Measurements from ENCODE around the gene PRKCE. TPM values are rescaled to one million over a fixed set of nuclear protein-coding genes. Genes with fewer than 3 reads are reported as not detected.
A peak's percentile ranks its signal among the peaks of the same experiment; 100 is the strongest.

Gene PRKCE
- total RNA-seq, 1 experiment from 2014 or later: 1.3 TPM

DNA sequence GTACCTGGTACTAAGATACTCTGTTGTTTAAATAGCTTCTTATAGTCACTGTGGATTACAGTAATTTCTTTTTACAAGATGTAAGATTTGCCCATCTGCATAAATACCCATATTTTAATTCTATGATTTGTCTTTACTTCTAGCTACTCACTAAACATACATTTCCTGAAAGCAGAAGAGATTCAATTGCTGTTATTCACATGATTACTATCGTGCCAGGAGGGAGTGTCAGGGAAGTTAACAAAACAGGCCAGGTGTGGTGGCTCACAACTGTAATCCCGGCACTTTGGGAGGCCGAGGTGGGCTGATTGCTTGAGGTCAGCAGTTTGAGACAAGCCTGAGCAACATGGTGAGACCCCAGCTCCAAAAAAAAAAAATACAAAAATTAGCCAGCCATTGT is 33.8 kb downstream of the PRKCE start:
- TF ChIP-seq, protein P1, sequence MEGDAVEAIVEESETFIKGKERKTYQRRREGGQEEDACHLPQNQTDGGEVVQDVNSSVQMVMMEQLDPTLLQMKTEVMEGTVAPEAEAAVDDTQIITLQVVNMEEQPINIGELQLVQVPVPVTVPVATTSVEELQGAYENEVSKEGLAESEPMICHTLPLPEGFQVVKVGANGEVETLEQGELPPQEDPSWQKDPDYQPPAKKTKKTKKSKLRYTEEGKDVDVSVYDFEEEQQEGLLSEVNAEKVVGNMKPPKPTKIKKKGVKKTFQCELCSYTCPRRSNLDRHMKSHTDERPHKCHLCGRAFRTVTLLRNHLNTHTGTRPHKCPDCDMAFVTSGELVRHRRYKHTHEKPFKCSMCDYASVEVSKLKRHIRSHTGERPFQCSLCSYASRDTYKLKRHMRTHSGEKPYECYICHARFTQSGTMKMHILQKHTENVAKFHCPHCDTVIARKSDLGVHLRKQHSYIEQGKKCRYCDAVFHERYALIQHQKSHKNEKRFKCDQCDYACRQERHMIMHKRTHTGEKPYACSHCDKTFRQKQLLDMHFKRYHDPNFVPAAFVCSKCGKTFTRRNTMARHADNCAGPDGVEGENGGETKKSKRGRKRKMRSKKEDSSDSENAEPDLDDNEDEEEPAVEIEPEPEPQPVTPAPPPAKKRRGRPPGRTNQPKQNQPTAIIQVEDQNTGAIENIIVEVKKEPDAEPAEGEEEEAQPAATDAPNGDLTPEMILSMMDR (conservative IDR thresholded peaks at IDR 0.05): no peak
- Histone ChIP-seq H3K27ac (ENCODE audit: insufficient read length, low read depth, low read length) (no peak overlapping the region), H2BK5ac (ENCODE audit: insufficient read length, low read length) (no peak overlapping the region), H3K4me2 (ENCODE audit: insufficient read depth, insufficient read length, low read length) (no peak overlapping the region), H3K23ac (ENCODE audit: insufficient read length, low read depth, low read length) (no peak overlapping the region), H2AK5ac (ENCODE audit: insufficient read length, low read length) (no peak overlapping the region), H3K9ac (ENCODE audit: extremely low read depth, insufficient read length, low read length) (no peak overlapping the region), H2BK12ac (ENCODE audit: insufficient read length, low read depth, low read length) (no peak overlapping the region), H4K91ac (ENCODE audit: insufficient read length, low read depth, low read length) (no peak overlapping the region), H4K5ac (ENCODE audit: insufficient read length, low read depth, low read length) (no peak overlapping the region), H3K18ac (ENCODE audit: insufficient read length, low read depth, low read length) (no peak overlapping the region), H2AFZ (ENCODE audit: low read length) (no peak overlapping the region), H3K23me2 (ENCODE audit: insufficient read length, low read depth, low read length, poor library complexity, severe bottlenecking) (no peaks in the 10 kb centered on the region), H3K79me1 (ENCODE audit: insufficient read depth, low read depth, low read length, poor library complexity, severe bottlenecking) (no peaks in the 10 kb centered on the region), H3K79me2 (ENCODE audit: insufficient read depth, low read length) (no peaks in the 10 kb centered on the region), H3K4me1 (ENCODE audit: insufficient read depth, low read length) (no peaks in the 10 kb centered on the region), H3T11ph (ENCODE audit: low read length) (peak overlapping the region; percentile 6), H3K4ac (ENCODE audit: low read depth, low read length) (no peak overlapping the region), H2BK15ac (ENCODE audit: low read depth, low read length) (no peak overlapping the region), H2BK120ac (ENCODE audit: low read depth, low read length, poor library complexity, severe bottlenecking) (no peak overlapping the region), H3K9me3 (ENCODE audit: control insufficient read depth, low read depth, low read length) (no peaks in the 10 kb centered on the region), H4K8ac (replicated peaks; ENCODE audit: insufficient read length, low read depth, low read length) (no peak overlapping the region), H3K27me3 (ENCODE audit: insufficient read depth, low read length) (no peaks in the 10 kb centered on the region), H4K20me1 (ENCODE audit: control insufficient read depth, insufficient read depth, insufficient read length) (no peaks in the 10 kb centered on the region), H2BK20ac (ENCODE audit: low read depth, low read length, poor library complexity, severe bottlenecking) (no peak overlapping the region), H3K14ac (ENCODE audit: insufficient read depth, low read length) (no peak overlapping the region), H3K56ac (ENCODE audit: insufficient read length, low read depth, low read length) (no peak overlapping the region)
- no peaks in the 10 kb centered on the region for H3K4me1 Mint-ChIP-seq
- H3K27me3 Mint-ChIP-seq (ENCODE audit: low read depth): no peaks in the 10 kb centered on the region; the same call in 1 of the 2 replicates
- no peaks in the 10 kb centered on the region for H3K36me3 Mint-ChIP-seq (ENCODE audit: insufficient read depth in 1 of 3, low read depth in 3 of 3)
- WGBS (ENCODE audit: extremely low coverage, insufficient read length, low lambda C conversion rate): no CpG with 5 or more reads among the region's 3 CpGs
- H3K4me3 Mint-ChIP-seq: no peak overlapping the region
- no peaks in the 10 kb centered on the region for H3K9me3 Mint-ChIP-seq
- no peak for DNase-seq
- H3K27ac Mint-ChIP-seq: no peak overlapping the region
